Endothelial cell of umbilical vein (primary cell): Measurements from ENCODE around the gene NEMP2.

Experiments
- MAX ChIP-seq: IDR thresholded peaks from 2 replicates; pipeline ENCODE4 v1.6.1; 2011; ENCODE audit not compliant: insufficient read depth, insufficient read length
- POLR2A ChIP-seq: IDR thresholded peaks from 2 replicates; pipeline ENCODE4 v1.6.1; 2012; ENCODE audit warnings: low read depth, mild to moderate bottlenecking, control low read depth, low read length
- POLR2AphosphoS5 ChIP-seq: IDR thresholded peaks from 2 replicates; pipeline ENCODE4 v1.6.1; 2012; ENCODE audit warnings: low read depth, mild to moderate bottlenecking, control low read depth, low read length, moderate library complexity; ENCODE audit not compliant: insufficient read depth

GRCh38 chr2:190572246-190572645 is 37.7 kb upstream of the NEMP2 start:
- TF ChIP-seq MAX (no peak), POLR2A (no peak), POLR2AphosphoS5 (no peak)
